Mesendoderm (in vitro differentiated cells): ENCODE data around the gene SNAP29.

Experiments used
- DNase-seq: peaks from one replicate; pipeline ENCODE4 v3.0.0; 2013
- H2AK5ac ChIP-seq: 2 replicates; pipeline ENCODE4 v1.6.1; 2013; ENCODE audit warnings: low read length, inconsistent platforms
- H2BK120ac ChIP-seq: 2 replicates; pipeline ENCODE4 v1.6.1; 2013; ENCODE audit warnings: low read depth, mild to moderate bottlenecking, low read length, moderate library complexity, mixed read lengths
- H2BK15ac ChIP-seq: replicated peaks from 2 replicates; pipeline ENCODE4 v1.6.1; 2013; ENCODE audit warnings: low read depth, mild to moderate bottlenecking, moderate library complexity
- H2BK5ac ChIP-seq: 2 replicates; pipeline ENCODE4 v1.6.1; 2013; ENCODE audit warnings: low read length, inconsistent platforms
- H3K18ac ChIP-seq: 2 replicates; pipeline ENCODE4 v1.6.1; 2013; ENCODE audit warnings: mild to moderate bottlenecking, low read length, mixed read lengths
- H3K23ac ChIP-seq: one replicate; pipeline ENCODE4 v1.6.1; 2013; ENCODE audit warnings: low read length
- H3K27ac ChIP-seq: 2 replicates; pipeline ENCODE4 v1.5.1; 2013; ENCODE audit warnings: low read depth, mild to moderate bottlenecking, inconsistent platforms, low read length, moderate library complexity
- H3K27me3 ChIP-seq: 2 replicates; pipeline ENCODE4 v1.6.1; 2013; ENCODE audit warnings: low read length, control low read depth, mild to moderate bottlenecking, inconsistent platforms; ENCODE audit not compliant: insufficient read depth, poor library complexity
- H3K36me3 ChIP-seq: 2 replicates; pipeline ENCODE4 v1.6.1; 2013; ENCODE audit warnings: low read length, inconsistent platforms; ENCODE audit not compliant: control insufficient read depth, insufficient read depth
- H3K4ac ChIP-seq: one replicate; pipeline ENCODE4 v1.6.1; 2013; ENCODE audit warnings: low read depth, mild to moderate bottlenecking, low read length, moderate library complexity
- H3K4me1 ChIP-seq: 2 replicates; pipeline ENCODE4 v1.6.1; 2013; ENCODE audit warnings: low read depth, low read length, inconsistent platforms; ENCODE audit not compliant: control insufficient read depth
- H3K4me2 ChIP-seq: 2 replicates; pipeline ENCODE4 v1.6.1; 2013; ENCODE audit warnings: low read length
- H3K4me3 ChIP-seq: 2 replicates; pipeline ENCODE4 v1.5.1; 2013; ENCODE audit warnings: mild to moderate bottlenecking, low read length
- H3K56ac ChIP-seq: one replicate; pipeline ENCODE4 v1.6.1; 2013; ENCODE audit warnings: low read length
- H3K79me1 ChIP-seq: 2 replicates; pipeline ENCODE4 v1.6.1; 2013; ENCODE audit warnings: low read length, inconsistent platforms
- H3K79me2 ChIP-seq: 2 replicates; pipeline ENCODE4 v1.6.1; 2013; ENCODE audit warnings: mild to moderate bottlenecking, low read length; ENCODE audit not compliant: control insufficient read depth, insufficient read depth
- H3K9ac ChIP-seq: 2 replicates; pipeline ENCODE4 v1.6.1; 2013; ENCODE audit warnings: low read length, inconsistent platforms
- H4K5ac ChIP-seq: one replicate; pipeline ENCODE4 v1.6.1; 2013; ENCODE audit warnings: low read length
- H4K8ac ChIP-seq: one replicate; pipeline ENCODE4 v1.6.1; 2013; ENCODE audit warnings: low read depth, mild to moderate bottlenecking, control low read depth, low read length, moderate library complexity
- WGBS: extraction: QIAGEN DNeasy Blood & Tissue Kit; methylation state at CpG from one replicate; pipeline ENCODE4 v1.1.7; 2013; ENCODE audit warnings: low lambda C conversion rate, missing lambda C conversion rate; ENCODE audit not compliant: insufficient coverage; ENCODE audit errors: extremely low coverage; 5-methylcytosine and 5-hydroxymethylcytosine counted together

SNAP29 gene

DNA sequence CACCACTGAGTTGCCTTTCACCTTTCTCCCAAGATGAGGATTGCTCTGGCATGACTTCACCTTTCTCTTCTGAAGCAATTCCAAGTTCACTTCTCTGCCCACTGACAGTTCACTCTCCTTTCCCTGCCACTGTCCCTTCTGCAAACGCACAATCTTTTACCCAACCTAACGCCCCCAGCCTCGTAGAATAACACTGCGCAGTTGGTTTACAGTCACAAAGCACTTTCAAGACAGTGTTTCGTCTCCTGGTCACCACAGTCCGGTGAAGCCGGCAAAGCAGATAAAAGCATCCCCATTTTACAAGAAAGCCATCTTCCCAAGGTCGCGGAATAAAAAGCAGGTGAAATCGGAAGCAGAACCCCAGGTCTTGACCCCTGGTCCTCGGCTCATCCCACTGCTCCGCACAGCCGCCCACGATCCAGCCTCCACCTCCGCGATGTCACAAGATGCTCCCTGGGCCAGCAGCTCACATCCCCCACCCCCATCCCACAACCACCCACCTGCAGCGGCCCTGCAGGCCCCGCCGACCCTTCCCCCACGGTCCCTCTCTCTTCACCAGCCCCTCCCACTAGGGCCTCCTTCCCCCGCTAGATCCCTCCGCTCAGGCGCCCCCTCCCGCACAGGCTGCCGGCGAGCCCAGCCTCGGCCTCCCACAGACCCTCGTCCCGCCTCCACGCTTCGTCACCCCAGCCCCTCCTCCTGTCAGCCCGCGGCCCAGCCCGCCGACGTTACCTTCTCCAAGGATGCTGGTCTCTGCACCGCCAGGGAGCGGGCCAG is 781 bp upstream of the SNAP29 start:
- Histone ChIP-seq H2AK5ac (no peak overlapping the region), H3K79me2 (peaks cover 9% of the 10 kb centered on the region), H2BK5ac (no peak overlapping the region), H3K18ac (no peak overlapping the region), H3K4ac (no peak overlapping the region), H3K56ac (peak overlapping the region; percentile 86), H3K27ac (peak overlapping the region; percentile 73), H3K4me1 (peaks cover 5% of the 10 kb centered on the region), H3K27me3 (no peaks in the 10 kb centered on the region), H3K23ac (no peak overlapping the region), H2BK120ac (no peak overlapping the region), H3K9ac (peak overlapping the region; percentile 78), H3K36me3 (no peaks in the 10 kb centered on the region), H4K8ac (no peak overlapping the region), H2BK15ac (no peak overlapping the region), H3K4me3 (peak overlapping the region; percentile 73), H3K79me1 (peaks cover 16% of the 10 kb centered on the region), H4K5ac (no peak overlapping the region), H3K4me2 (peak overlapping the region; percentile 100)
- peak; percentile 96 for DNase-seq
- WGBS, result no CpG with 5 or more reads among the region's 38 CpGs

GRCh38 chr22:20859615-20860014 is 808 bp downstream of the SNAP29 start:
- Histone ChIP-seq H3K4me2 (peak overlapping the region; percentile 87), H3K27ac (no peak overlapping the region)

DNA sequence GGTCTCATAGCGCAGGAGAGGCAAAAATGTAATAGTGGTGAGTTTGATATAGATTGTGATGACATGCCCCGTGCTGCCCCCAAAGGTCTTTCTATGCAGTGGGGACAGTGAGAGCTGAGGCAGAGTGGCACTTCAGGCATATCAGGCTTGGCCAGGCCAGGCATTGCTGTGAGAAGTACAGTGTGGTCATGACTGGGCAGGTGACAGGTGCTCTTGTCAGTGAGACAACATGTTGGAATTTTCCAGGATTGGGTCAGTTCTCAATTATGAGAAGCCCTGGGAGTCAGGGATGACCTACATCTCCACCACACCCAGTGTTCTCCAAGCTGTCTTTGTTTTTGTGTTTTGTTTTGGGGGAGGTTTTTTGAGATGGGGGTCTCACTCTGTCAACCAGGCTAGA is 3.7 kb downstream of the SNAP29 start:
- Histone ChIP-seq H3K27me3 (no peaks in the 10 kb centered on the region), H3K36me3 (no peaks in the 10 kb centered on the region), H3K9ac (no peak overlapping the region), H3K4me1 (peaks cover 3% of the 10 kb centered on the region), H4K5ac (no peak overlapping the region), H3K4me3 (no peak overlapping the region), H3K79me2 (peaks cover 3% of the 10 kb centered on the region), H2AK5ac (no peak overlapping the region), H2BK5ac (no peak overlapping the region), H3K23ac (no peak overlapping the region), H3K4ac (no peak overlapping the region), H3K56ac (no peak overlapping the region), H2BK120ac (no peak overlapping the region), H3K18ac (no peak overlapping the region), H2BK15ac (no peak overlapping the region), H3K79me1 (peaks cover 4% of the 10 kb centered on the region), H3K27ac (no peak overlapping the region), H4K8ac (no peak overlapping the region), H3K4me2 (no peak overlapping the region)
- WGBS, result no CpG with 5 or more reads among the region's 2 CpGs
- DNase-seq, result no peak

More at GRCh38 chr22:20859615-20860014, 808 bp downstream of the SNAP29 start:
- H4K5ac ChIP-seq, result no peak overlapping the region
- no peak overlapping the region for H2AK5ac ChIP-seq
- H3K36me3 ChIP-seq, result no peaks in the 10 kb centered on the region
- H3K4ac ChIP-seq, result no peak overlapping the region
- peak overlapping the region; percentile 92 for H3K56ac ChIP-seq
- no peak overlapping the region for H2BK120ac ChIP-seq
- no peak overlapping the region for H3K18ac ChIP-seq
- WGBS, result no CpG with 5 or more reads among the region's 8 CpGs
- H3K79me2 ChIP-seq, result peaks cover 9% of the 10 kb centered on the region
- peaks cover 5% of the 10 kb centered on the region for H3K4me1 ChIP-seq
- peaks cover 11% of the 10 kb centered on the region for H3K79me1 ChIP-seq
- H3K23ac ChIP-seq, result no peak overlapping the region
- no peak overlapping the region for H2BK15ac ChIP-seq
- DNase-seq, result no peak
- H3K9ac ChIP-seq, result peak overlapping the region; percentile 88
- H3K27me3 ChIP-seq, result no peaks in the 10 kb centered on the region
- no peak overlapping the region for H2BK5ac ChIP-seq
- H4K8ac ChIP-seq, result no peak overlapping the region
- H3K4me3 ChIP-seq, result peak overlapping the region; percentile 74

- Histone ChIP-seq H2AK5ac (no peak overlapping the region), H3K4me3 (no peak overlapping the region), H3K9ac (no peak overlapping the region), H2BK15ac (no peak overlapping the region), H3K4me2 (no peak overlapping the region), H3K4me1 (no peaks in the 10 kb centered on the region), H3K27ac (no peak overlapping the region), H3K79me2 (no peaks in the 10 kb centered on the region), H4K8ac (no peak overlapping the region), H3K27me3 (no peaks in the 10 kb centered on the region), H2BK120ac (no peak overlapping the region), H3K79me1 (no peaks in the 10 kb centered on the region), H3K23ac (no peak overlapping the region), H3K18ac (no peak overlapping the region), H4K5ac (no peak overlapping the region), H3K4ac (no peak overlapping the region), H3K56ac (no peak overlapping the region), H3K36me3 (no peaks in the 10 kb centered on the region), H2BK5ac (no peak overlapping the region)
- WGBS, result no CpG with 5 or more reads among the region's 4 CpGs
- no peak for DNase-seq
These were observed 4.6 kb downstream of the SNAP29 start for GRCh38 chr22:20863366-20863765.

GRCh38 chr22:20864186-20864908 is 5.5 kb downstream of the SNAP29 start:
- H3K9ac ChIP-seq, result no peak overlapping the region
- H3K4me3 ChIP-seq, result no peak overlapping the region
- no peaks in the 10 kb centered on the region for H3K79me1 ChIP-seq
- no peak overlapping the region for H2BK120ac ChIP-seq
- no peaks in the 10 kb centered on the region for H3K36me3 ChIP-seq
- H3K4me2 ChIP-seq, result no peak overlapping the region
- H2BK15ac ChIP-seq, result no peak overlapping the region
- no peak overlapping the region for H3K56ac ChIP-seq
- no peaks in the 10 kb centered on the region for H3K79me2 ChIP-seq
- H2AK5ac ChIP-seq, result no peak overlapping the region
- no peak for DNase-seq
- H3K27me3 ChIP-seq, result no peaks in the 10 kb centered on the region
- H4K8ac ChIP-seq, result no peak overlapping the region
- H2BK5ac ChIP-seq, result no peak overlapping the region
- no peak overlapping the region for H3K23ac ChIP-seq
- no peaks in the 10 kb centered on the region for H3K4me1 ChIP-seq
- no peak overlapping the region for H3K27ac ChIP-seq
- H3K4ac ChIP-seq, result no peak overlapping the region
- H3K18ac ChIP-seq, result no peak overlapping the region
- WGBS, result no CpG with 5 or more reads among the region's 12 CpGs
- no peak overlapping the region for H4K5ac ChIP-seq
